ENCODE data around the gene ZNF423. TPM values are rescaled to one million over a fixed set of nuclear protein-coding genes. Genes with fewer than 3 reads are reported as not detected.
A peak's percentile ranks its signal among the peaks of the same experiment; 100 is the strongest.

ZNF423 gene
- total and polyA plus RNA-seq, 10 donors = 0.36 to 7.0 (median 3.7) TPM

DNA sequence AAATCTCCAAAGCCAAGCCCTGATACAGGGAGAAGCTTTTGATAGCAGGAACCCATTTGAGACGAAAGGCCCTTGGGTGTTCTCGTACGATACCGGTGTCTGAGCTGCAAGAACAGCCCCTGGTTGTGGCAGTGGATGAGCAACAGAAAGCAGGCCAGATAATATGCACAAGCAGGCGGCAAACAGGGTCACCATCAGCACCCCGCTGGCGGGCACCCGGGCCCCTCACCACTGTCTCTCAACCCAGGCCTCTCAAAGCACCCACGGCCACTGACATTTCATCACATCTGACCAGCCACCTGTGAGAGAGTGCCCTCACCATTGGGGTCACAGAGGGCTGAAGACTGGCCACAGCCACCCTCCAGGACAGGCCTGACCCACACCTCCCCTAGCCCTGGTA is 252.0 kb downstream of the ZNF423 start:
- intact Hi-C loops (cut with DNase I; ENCODE audit: low total_unique reads) = no loop called here
- H3K9me3 ChIP-seq = no peaks in the 10 kb centered on the region
- no peak overlapping the region for H3K4me3 ChIP-seq
- no peak overlapping the region for H3K27ac ChIP-seq
- WGBS, 5 donors = 94 to 100% (median 94%) methylated on average over 4 to 9 of the region's 9 CpGs
- peak; percentile 11 for DNase-seq
- no peaks in the 10 kb centered on the region for H3K4me1 ChIP-seq
- H3K27me3 ChIP-seq (replicated peaks in 1 of 7) = peaks cover 0 to 3% (median 0%) of the 10 kb centered on the region in 7 donors
- H3K36me3 ChIP-seq = no peaks in the 10 kb centered on the region
- TF ChIP-seq POLR2AphosphoS5 (IDR thresholded peaks at IDR 0.05) = no peak
- TF ChIP-seq, protein P1, sequence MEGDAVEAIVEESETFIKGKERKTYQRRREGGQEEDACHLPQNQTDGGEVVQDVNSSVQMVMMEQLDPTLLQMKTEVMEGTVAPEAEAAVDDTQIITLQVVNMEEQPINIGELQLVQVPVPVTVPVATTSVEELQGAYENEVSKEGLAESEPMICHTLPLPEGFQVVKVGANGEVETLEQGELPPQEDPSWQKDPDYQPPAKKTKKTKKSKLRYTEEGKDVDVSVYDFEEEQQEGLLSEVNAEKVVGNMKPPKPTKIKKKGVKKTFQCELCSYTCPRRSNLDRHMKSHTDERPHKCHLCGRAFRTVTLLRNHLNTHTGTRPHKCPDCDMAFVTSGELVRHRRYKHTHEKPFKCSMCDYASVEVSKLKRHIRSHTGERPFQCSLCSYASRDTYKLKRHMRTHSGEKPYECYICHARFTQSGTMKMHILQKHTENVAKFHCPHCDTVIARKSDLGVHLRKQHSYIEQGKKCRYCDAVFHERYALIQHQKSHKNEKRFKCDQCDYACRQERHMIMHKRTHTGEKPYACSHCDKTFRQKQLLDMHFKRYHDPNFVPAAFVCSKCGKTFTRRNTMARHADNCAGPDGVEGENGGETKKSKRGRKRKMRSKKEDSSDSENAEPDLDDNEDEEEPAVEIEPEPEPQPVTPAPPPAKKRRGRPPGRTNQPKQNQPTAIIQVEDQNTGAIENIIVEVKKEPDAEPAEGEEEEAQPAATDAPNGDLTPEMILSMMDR (IDR thresholded peaks at IDR 0.05 in 8 of 11, conservative IDR thresholded peaks at IDR 0.05 in 3 of 11) = no peak

- DNase-seq = no peak
- no peaks in the 10 kb centered on the region for H3K9me3 ChIP-seq
- H3K27ac ChIP-seq = no peak overlapping the region
- intact Hi-C loops (cut with DNase I; ENCODE audit: low total_unique reads) = no loop called here
- H3K4me1 ChIP-seq = no peaks in the 10 kb centered on the region
- TF ChIP-seq, protein P1 (IDR thresholded peaks at IDR 0.05 in 8 of 11, conservative IDR thresholded peaks at IDR 0.05 in 3 of 11) = no peak
- no peak for TF ChIP-seq POLR2AphosphoS5 (IDR thresholded peaks at IDR 0.05)
- no peak for TF ChIP-seq POLR2A (IDR thresholded peaks at IDR 0.05)
- H3K4me3 ChIP-seq = no peak overlapping the region
- 85 to 94% (median 86%) methylated on average over 9 of the region's 9 CpGs for WGBS, 5 donors
- no peaks in the 10 kb centered on the region for H3K36me3 ChIP-seq
- H3K27me3 ChIP-seq (replicated peaks in 1 of 7) = no peaks in the 10 kb centered on the region
Observed at GRCh38 chr16:49602976-49603310, 253.0 kb downstream of the ZNF423 start.

DNA sequence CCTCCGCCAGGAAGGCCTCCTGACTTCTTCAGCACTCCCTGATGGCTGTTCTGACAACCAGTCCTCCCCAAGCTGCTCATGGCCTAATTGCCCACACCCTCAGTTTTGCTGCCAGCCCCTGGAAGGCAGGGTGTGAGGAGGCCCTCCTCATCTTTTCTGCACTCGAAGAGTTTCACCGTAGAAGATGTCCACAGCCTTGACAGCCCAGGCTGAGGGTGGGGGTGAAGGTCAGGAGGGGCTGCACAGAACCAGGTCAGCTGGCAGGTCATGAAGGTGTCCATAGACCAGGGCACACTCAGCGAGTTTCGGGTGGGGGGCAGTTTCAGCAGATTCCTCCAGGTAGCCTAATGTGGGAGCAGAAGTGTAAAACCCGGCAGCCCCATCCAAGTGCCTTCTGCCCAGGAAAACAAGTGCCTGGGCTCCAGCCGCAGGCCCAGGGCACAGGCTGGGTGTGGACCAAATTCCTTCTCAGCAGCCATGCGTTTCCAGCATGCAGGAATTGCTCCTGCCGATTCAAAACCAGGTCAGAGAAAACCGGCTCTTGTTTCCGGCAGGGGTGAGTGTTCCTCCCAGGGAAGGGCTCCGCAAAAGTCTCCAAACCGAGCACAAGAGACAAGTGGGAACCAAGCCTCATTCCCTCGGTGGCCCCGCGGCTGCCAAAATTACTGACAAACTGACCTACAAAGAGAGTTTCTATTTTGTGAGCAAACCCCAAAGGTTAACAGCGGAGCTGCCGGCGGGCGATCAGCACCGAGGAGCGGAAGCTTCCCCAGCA is 253.5 kb downstream of the ZNF423 start:
- no peaks in the 10 kb centered on the region for H3K9me3 ChIP-seq
- no peak overlapping the region for H3K4me3 ChIP-seq
- 86 to 95% (median 90%) methylated on average over 20 to 22 of the region's 22 CpGs for WGBS, 5 donors
- peak; percentile 71 for DNase-seq
- no peak overlapping the region for H3K27ac ChIP-seq
- no peaks in the 10 kb centered on the region for H3K4me1 ChIP-seq
- no peaks in the 10 kb centered on the region for H3K36me3 ChIP-seq
- intact Hi-C loops (cut with DNase I; ENCODE audit: low total_unique reads) = no loop called here
- no peaks in the 10 kb centered on the region for H3K27me3 ChIP-seq (replicated peaks in 1 of 7)
- TF ChIP-seq, protein P1 (IDR thresholded peaks at IDR 0.05 in 8 of 11, conservative IDR thresholded peaks at IDR 0.05 in 3 of 11) = no peak
- TF ChIP-seq POLR2A (IDR thresholded peaks at IDR 0.05) (no peak), POLR2AphosphoS5 (IDR thresholded peaks at IDR 0.05) (no peak)

- intact Hi-C loops (cut with DNase I; ENCODE audit: low total_unique reads) = no loop called here
- 22 to 63% (median 41%) methylated on average over 4 to 6 of the region's 6 CpGs for WGBS, 5 donors
- H3K4me1 ChIP-seq = peaks cover 0 to 3% (median 1%) of the 10 kb centered on the region in 6 donors
Observed at GRCh38 chr16:49601576-49601975, 254.3 kb downstream of the ZNF423 start.

More at GRCh38 chr16:49601576-49601975, 254.3 kb downstream of the ZNF423 start:
- TF ChIP-seq POLR2AphosphoS5 (IDR thresholded peaks at IDR 0.05) = no peak
- TF ChIP-seq, protein P1 (IDR thresholded peaks at IDR 0.05 in 8 of 11, conservative IDR thresholded peaks at IDR 0.05 in 3 of 11) = no peak
- no peak for TF ChIP-seq POLR2A (IDR thresholded peaks at IDR 0.05)
- H3K27me3 ChIP-seq (replicated peaks in 1 of 7) = no peaks in the 10 kb centered on the region
- no peak overlapping the region for H3K4me3 ChIP-seq
- DNase-seq = peak; percentile 69
- H3K36me3 ChIP-seq = no peaks in the 10 kb centered on the region
- no peaks in the 10 kb centered on the region for H3K9me3 ChIP-seq
- H3K27ac ChIP-seq = no peak overlapping the region
